KMS-11 (cell line): ENCODE results near the gene BANF2.

Source experiments
- H2AFZ ChIP-seq: fragments of 200-600 bp; sonication (generic); 2 replicates; pipeline ENCODE4 v1.6.1; 2016; ENCODE audit warnings: antibody characterized with exemption, mixed run types, low read depth
- H3K27ac ChIP-seq: fragments of 200-600 bp; sonication (generic); 2 replicates; pipeline ENCODE4 v1.6.1; 2016; ENCODE audit warnings: mild to moderate bottlenecking, mixed run types
- H3K27me3 ChIP-seq: fragments of 200-600 bp; sonication (generic); 2 replicates; pipeline ENCODE4 v1.6.1; 2017; ENCODE audit warnings: mild to moderate bottlenecking, low read depth, mixed run types, moderate library complexity; ENCODE audit not compliant: insufficient read depth
- H3K36me3 ChIP-seq: fragments of 200-600 bp; sonication (generic); 2 replicates; pipeline ENCODE4 v1.6.1; 2017; ENCODE audit warnings: mild to moderate bottlenecking, mixed run types; ENCODE audit not compliant: insufficient read depth
- H3K4me1 ChIP-seq: fragments of 200-600 bp; sonication (generic); 2 replicates; pipeline ENCODE4 v1.6.1; 2016; ENCODE audit warnings: mild to moderate bottlenecking, low read depth, mixed run types; ENCODE audit not compliant: poor library complexity, severe bottlenecking
- H3K4me2 ChIP-seq: fragments of 200-600 bp; sonication (generic); 2 replicates; pipeline ENCODE4 v1.7.0; 2016; ENCODE audit warnings: mild to moderate bottlenecking, mixed run types
- H3K4me3 ChIP-seq: fragments of 200-600 bp; sonication (generic); IDR thresholded peaks from 2 replicates; pipeline ENCODE4 v1.6.1; 2017; ENCODE audit warnings: low read depth, low read length, mixed read lengths; ENCODE audit not compliant: insufficient read depth
- H3K79me2 ChIP-seq: fragments of 200-600 bp; sonication (generic); 2 replicates; pipeline ENCODE4 v1.6.1; 2016; ENCODE audit warnings: low read depth, mixed run types; ENCODE audit not compliant: insufficient read depth
- H3K9ac ChIP-seq: fragments of 200-600 bp; sonication (generic); 2 replicates; pipeline ENCODE4 v1.6.1; 2016; ENCODE audit warnings: mild to moderate bottlenecking, mixed run types
- H4K20me1 ChIP-seq: fragments of 200-600 bp; sonication (generic); 2 replicates; pipeline ENCODE4 v1.6.1; 2016; ENCODE audit warnings: mild to moderate bottlenecking, mixed run types; ENCODE audit not compliant: insufficient read depth
- CTCF ChIP-seq: fragments of 200-600 bp; sonication (generic); conservative IDR thresholded peaks from 2 replicates; pipeline ENCODE4 v1.6.1; 2017; ENCODE audit warnings: low read depth, mild to moderate bottlenecking, antibody characterized with exemption, low read length, moderate library complexity, mixed read lengths

Gene BANF2

GRCh38 chr20:17699931-17700351 is at the start of gene BANF2:
Gene BANF2 (plus strand): TSS chr20:17699966. CDS start chr20:17725026, 25,060 bp downstream.
- H3K4me3 ChIP-seq: no peak within 1 kb of the TSS
- no peaks in the 10 kb centered on the region for H3K36me3 ChIP-seq
- no peak within 1 kb of the TSS for H2AFZ ChIP-seq
- no peaks in the 10 kb centered on the region for H3K27me3 ChIP-seq
- no peaks in the 10 kb centered on the region for H4K20me1 ChIP-seq
- H3K9ac ChIP-seq: no peak within 1 kb of the TSS
- H3K27ac ChIP-seq: no peak within 1 kb of the TSS
- no peaks in the 10 kb centered on the region for H3K79me2 ChIP-seq
- H3K4me2 ChIP-seq: no peak within 1 kb of the TSS
- TF ChIP-seq CTCF: no peak
- peaks cover 6% of the 10 kb centered on the region for H3K4me1 ChIP-seq

GRCh38 chr20:17650301-17651128 is 49.3 kb upstream of the BANF2 start:
- H3K79me2 ChIP-seq: peaks cover 7% of the 10 kb centered on the region; the same call in 1 of the 2 replicates
- H3K36me3 ChIP-seq: no peaks in the 10 kb centered on the region
- peak overlapping the region; percentile 27; the same call in 1 of the 2 replicates for H3K9ac ChIP-seq
- H4K20me1 ChIP-seq: no peaks in the 10 kb centered on the region
- no peak for TF ChIP-seq CTCF
- peak overlapping the region; percentile 83 for H3K4me2 ChIP-seq
- H2AFZ ChIP-seq: no peak overlapping the region
- peak overlapping the region; percentile 79 for H3K27ac ChIP-seq
- H3K27me3 ChIP-seq: no peaks in the 10 kb centered on the region
- no peak overlapping the region for H3K4me3 ChIP-seq
- peaks cover 78% of the 10 kb centered on the region for H3K4me1 ChIP-seq

GRCh38 chr20:17651129-17651759 is 48.5 kb upstream of the BANF2 start:
- no peaks in the 10 kb centered on the region; the same call in 1 of the 2 replicates for H3K79me2 ChIP-seq
- H2AFZ ChIP-seq: no peak overlapping the region
- H3K4me1 ChIP-seq: peaks cover 70% of the 10 kb centered on the region
- TF ChIP-seq CTCF: no peak
- H4K20me1 ChIP-seq: no peaks in the 10 kb centered on the region
- H3K9ac ChIP-seq: peak overlapping the region; percentile 27; the same call in 1 of the 2 replicates
- H3K27me3 ChIP-seq: no peaks in the 10 kb centered on the region
- peak overlapping the region; percentile 79 for H3K27ac ChIP-seq
- H3K4me3 ChIP-seq: no peak overlapping the region
- no peaks in the 10 kb centered on the region for H3K36me3 ChIP-seq
- peak overlapping the region; percentile 83 for H3K4me2 ChIP-seq

- peaks cover 69% of the 10 kb centered on the region for H3K4me1 ChIP-seq
- no peak overlapping the region for H3K9ac ChIP-seq
- no peaks in the 10 kb centered on the region for H4K20me1 ChIP-seq
- TF ChIP-seq CTCF: no peak
- no peaks in the 10 kb centered on the region; the same call in 1 of the 2 replicates for H3K79me2 ChIP-seq
- H3K36me3 ChIP-seq: no peaks in the 10 kb centered on the region
- no peak overlapping the region for H2AFZ ChIP-seq
- H3K27me3 ChIP-seq: no peaks in the 10 kb centered on the region
- no peak overlapping the region for H3K4me3 ChIP-seq
- peak overlapping the region; percentile 83 for H3K4me2 ChIP-seq
- peak overlapping the region; percentile 79; the same call in 1 of the 2 replicates for H3K27ac ChIP-seq
Observed at GRCh38 chr20:17651760-17652388, 47.9 kb upstream of the BANF2 start.
